Loucy (cell line): ENCODE results near the gene FAM120AOS.

Experiments
- H2AFZ ChIP-seq: fragments of 200-600 bp; sonication (generic); 2 replicates; pipeline ENCODE4 v1.6.0; 2016; ENCODE audit warnings: antibody characterized with exemption, mild to moderate bottlenecking, low read length, moderate library complexity
- H3F3A ChIP-seq: fragments of 200-600 bp; 2 replicates; pipeline ENCODE4 v1.6.0; 2016; ENCODE audit warnings: antibody characterized with exemption, low read depth, mild to moderate bottlenecking
- H3K27me3 ChIP-seq: fragments of 200-600 bp; sonication (generic); 2 replicates; pipeline ENCODE4 v1.6.1; 2014; ENCODE audit warnings: low read length, mild to moderate bottlenecking; ENCODE audit not compliant: insufficient read depth, poor library complexity, severe bottlenecking
- H3K36me3 ChIP-seq: fragments of 200-600 bp; sonication (generic); 2 replicates; pipeline ENCODE4 v1.6.1; 2016; ENCODE audit warnings: low read length; ENCODE audit not compliant: insufficient read depth
- H3K4me1 ChIP-seq: fragments of 200-600 bp; sonication (generic); 2 replicates; pipeline ENCODE4 v1.5.1; 2014; ENCODE audit warnings: low read length, mild to moderate bottlenecking; ENCODE audit not compliant: insufficient read depth, poor library complexity, severe bottlenecking
- H3K4me2 ChIP-seq: fragments of 200-600 bp; sonication (generic); 2 replicates; pipeline ENCODE4 v1.6.0; 2014; ENCODE audit warnings: antibody characterized with exemption, low read length, low read depth, mild to moderate bottlenecking; ENCODE audit not compliant: poor library complexity, severe bottlenecking
- H3K4me3 ChIP-seq: fragments of 200-600 bp; sonication (generic); 2 replicates; pipeline ENCODE4 v1.5.1; 2014; ENCODE audit warnings: low read length, mild to moderate bottlenecking, mixed read lengths; ENCODE audit not compliant: poor library complexity, severe bottlenecking
- H3K79me2 ChIP-seq: fragments of 200-600 bp; sonication (generic); 2 replicates; pipeline ENCODE4 v1.6.1; 2014; ENCODE audit warnings: low read length; ENCODE audit not compliant: insufficient read depth
- H3K9ac ChIP-seq: fragments of 200-600 bp; sonication (generic); 2 replicates; pipeline ENCODE4 v1.6.0; 2014; ENCODE audit warnings: mild to moderate bottlenecking, low read depth, low read length, moderate library complexity; ENCODE audit not compliant: poor library complexity, severe bottlenecking
- H3K9me2 ChIP-seq: fragments of 200-600 bp; sonication (generic); replicated peaks from 2 replicates; pipeline ENCODE4 v1.6.1; 2016; ENCODE audit warnings: low read depth, low read length, mixed read lengths
- H3K9me3 ChIP-seq: fragments of 200-600 bp; sonication (generic); 2 replicates; pipeline ENCODE4 v1.6.1; 2014; ENCODE audit warnings: mild to moderate bottlenecking, antibody characterized with exemption, low read length, low read depth; ENCODE audit not compliant: insufficient read depth
- H4K20me1 ChIP-seq: fragments of 200-600 bp; sonication (generic); 2 replicates; pipeline ENCODE4 v1.6.0; 2014; ENCODE audit warnings: antibody characterized with exemption, low read length, mild to moderate bottlenecking; ENCODE audit not compliant: insufficient read depth, poor library complexity, severe bottlenecking
- EZH2phosphoT487 ChIP-seq: fragments of 200-600 bp; IDR thresholded peaks from 2 replicates; pipeline ENCODE4 v1.6.1; 2018; ENCODE audit warnings: antibody characterized with exemption, mild to moderate bottlenecking, moderate library complexity, borderline replicate concordance
- TF ChIP-seq, protein P1 (sequence below): fragments of 200-600 bp; sonication (generic); conservative IDR thresholded peaks from 2 replicates; pipeline ENCODE4 v1.5.1; 2014; ENCODE audit warnings: mild to moderate bottlenecking, antibody characterized with exemption, low read length

The FAM120AOS gene

DNA sequence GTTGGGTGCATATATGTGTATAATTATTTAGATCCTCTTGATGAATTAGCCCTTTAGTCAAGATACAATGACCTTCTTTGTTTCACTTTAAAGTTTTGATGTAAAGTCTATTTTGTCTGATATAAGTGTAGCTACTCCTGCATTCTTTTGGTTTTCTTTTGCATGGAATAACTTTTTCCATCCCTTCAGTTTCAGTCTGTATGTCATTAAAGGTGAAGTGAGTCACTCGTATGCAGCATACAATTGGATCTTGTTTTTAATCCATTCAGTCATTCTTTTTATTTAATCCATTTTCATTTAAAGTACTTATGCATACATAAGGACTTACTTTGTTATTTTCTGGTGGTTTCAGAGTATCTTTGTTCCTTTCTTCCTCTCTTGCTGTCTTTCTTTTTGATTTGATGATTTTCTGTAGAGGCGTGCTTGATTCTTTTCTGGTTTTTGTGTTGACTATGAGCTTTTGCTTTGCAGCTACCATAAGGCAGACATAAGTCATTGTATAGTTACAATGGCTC is 38.1 kb downstream of the FAM120AOS start:
- Histone ChIP-seq H3K4me2 (no peak overlapping the region), H3K27me3 (no peaks in the 10 kb centered on the region), H3F3A (no peaks in the 10 kb centered on the region), H3K36me3 (no peaks in the 10 kb centered on the region), H3K9ac (no peak overlapping the region), H3K9me3 (peaks cover 11% of the 10 kb centered on the region; the same call in 1 of the 2 replicates), H2AFZ (no peak overlapping the region), H3K79me2 (no peaks in the 10 kb centered on the region), H4K20me1 (no peaks in the 10 kb centered on the region), H3K4me1 (no peaks in the 10 kb centered on the region), H3K9me2 (no peaks in the 10 kb centered on the region), H3K4me3 (no peak overlapping the region)
- TF ChIP-seq EZH2phosphoT487, result no peak
- TF ChIP-seq, protein P1, sequence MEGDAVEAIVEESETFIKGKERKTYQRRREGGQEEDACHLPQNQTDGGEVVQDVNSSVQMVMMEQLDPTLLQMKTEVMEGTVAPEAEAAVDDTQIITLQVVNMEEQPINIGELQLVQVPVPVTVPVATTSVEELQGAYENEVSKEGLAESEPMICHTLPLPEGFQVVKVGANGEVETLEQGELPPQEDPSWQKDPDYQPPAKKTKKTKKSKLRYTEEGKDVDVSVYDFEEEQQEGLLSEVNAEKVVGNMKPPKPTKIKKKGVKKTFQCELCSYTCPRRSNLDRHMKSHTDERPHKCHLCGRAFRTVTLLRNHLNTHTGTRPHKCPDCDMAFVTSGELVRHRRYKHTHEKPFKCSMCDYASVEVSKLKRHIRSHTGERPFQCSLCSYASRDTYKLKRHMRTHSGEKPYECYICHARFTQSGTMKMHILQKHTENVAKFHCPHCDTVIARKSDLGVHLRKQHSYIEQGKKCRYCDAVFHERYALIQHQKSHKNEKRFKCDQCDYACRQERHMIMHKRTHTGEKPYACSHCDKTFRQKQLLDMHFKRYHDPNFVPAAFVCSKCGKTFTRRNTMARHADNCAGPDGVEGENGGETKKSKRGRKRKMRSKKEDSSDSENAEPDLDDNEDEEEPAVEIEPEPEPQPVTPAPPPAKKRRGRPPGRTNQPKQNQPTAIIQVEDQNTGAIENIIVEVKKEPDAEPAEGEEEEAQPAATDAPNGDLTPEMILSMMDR, result no peak

DNA sequence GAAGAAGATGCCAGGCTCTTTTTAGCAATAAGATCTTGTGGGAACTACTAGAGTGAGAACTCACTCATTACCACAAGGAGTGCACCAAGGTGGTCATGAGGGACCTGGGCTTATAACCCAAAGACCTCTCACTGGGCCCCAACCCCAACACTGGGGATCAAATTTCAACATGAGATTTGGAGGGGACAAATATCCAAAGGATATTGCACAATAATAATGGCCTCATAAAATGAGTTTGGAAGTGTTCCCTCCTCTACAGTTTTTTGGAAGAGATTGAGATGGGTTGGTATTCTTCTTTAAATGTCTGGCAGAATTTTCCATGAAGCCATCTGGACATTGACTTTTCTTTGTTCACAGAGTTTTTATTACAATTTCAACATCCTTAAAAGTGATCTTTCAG is 39.9 kb downstream of the FAM120AOS start:
- Histone ChIP-seq H3K9me3 (peaks cover 7% of the 10 kb centered on the region; the same call in 1 of the 2 replicates), H4K20me1 (no peaks in the 10 kb centered on the region), H2AFZ (no peak overlapping the region), H3K4me3 (no peak overlapping the region), H3K9me2 (no peaks in the 10 kb centered on the region), H3K4me2 (no peak overlapping the region), H3K9ac (no peak overlapping the region), H3K27me3 (no peaks in the 10 kb centered on the region), H3K4me1 (no peaks in the 10 kb centered on the region), H3K36me3 (no peaks in the 10 kb centered on the region), H3F3A (no peaks in the 10 kb centered on the region), H3K79me2 (no peaks in the 10 kb centered on the region)
- no peak for TF ChIP-seq EZH2phosphoT487
- TF ChIP-seq, protein P1, result no peak

DNA sequence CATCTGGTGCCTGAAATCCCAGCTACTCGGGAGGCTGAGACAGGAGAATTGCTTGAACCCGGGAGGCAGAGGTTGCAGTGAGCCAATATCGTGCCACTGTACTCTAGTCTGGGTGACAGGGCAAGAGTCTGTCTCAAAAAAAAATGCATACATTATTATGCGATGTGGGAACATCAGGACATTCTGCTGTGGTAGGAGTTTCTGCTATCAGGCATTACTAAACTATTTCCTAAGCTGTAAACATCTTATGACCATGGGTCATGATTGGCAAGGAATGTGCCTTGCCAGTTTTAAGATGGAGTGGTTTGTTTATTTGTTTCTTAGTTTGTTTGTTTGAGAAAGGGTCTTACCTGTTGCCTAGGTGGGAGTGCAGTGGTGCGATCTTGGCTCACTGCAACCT is 47.0 kb downstream of the FAM120AOS start:
- no peak for TF ChIP-seq EZH2phosphoT487
- TF ChIP-seq, protein P1, result no peak
- Histone ChIP-seq H3K9ac (no peak overlapping the region), H3K4me3 (no peak overlapping the region), H2AFZ (no peak overlapping the region), H3K79me2 (no peaks in the 10 kb centered on the region), H3K36me3 (no peaks in the 10 kb centered on the region), H3K27me3 (no peaks in the 10 kb centered on the region), H3K9me3 (no peaks in the 10 kb centered on the region), H3K9me2 (no peaks in the 10 kb centered on the region), H3F3A (no peaks in the 10 kb centered on the region), H4K20me1 (no peaks in the 10 kb centered on the region), H3K4me1 (no peaks in the 10 kb centered on the region), H3K4me2 (no peak overlapping the region)
